CD14-positive monocyte (primary cell): ENCODE data around the gene PLCE1. TPM values are rescaled to one million over a fixed set of nuclear protein-coding genes. Genes with fewer than 3 reads are reported as not detected.
"Not testable (repeated sequence)": the region's sequence is repeated elsewhere in the genome, so short reads cannot be mapped to it uniquely, and the experiment has no call there.

Source experiments
- DNase-seq, 3 donors: peaks; one replicate each; pipeline ENCODE4 v3.0.0-alpha.2; 2011 to 2022
- H2AFZ ChIP-seq: 2 replicates; pipeline ENCODE4 v1.6.0; 2012; ENCODE audit warnings: mild to moderate bottlenecking, low read depth, low read length, inconsistent platforms; ENCODE audit not compliant: insufficient read depth, poor library complexity, severe bottlenecking
- H3K27ac ChIP-seq, 2 donors: 1 replicate in 1 of 2; 2 replicates in 1 of 2; pipeline ENCODE4 v1.5.1; 2012 to 2013; ENCODE audit warnings: low read length in 2 of 2, control low read depth in 1 of 2, inconsistent platforms in 1 of 2, low read depth in 1 of 2, mild to moderate bottlenecking in 1 of 2
- H3K27me3 ChIP-seq, 2 donors: one replicate each; pipeline versions ENCODE4 v1.6.0 to v1.6.1; 2011 to 2013; ENCODE audit warnings: low read length in 2 of 2; ENCODE audit not compliant: control insufficient read depth in 2 of 2, insufficient read depth in 2 of 2
- H3K36me3 ChIP-seq, 2 donors: replicated peaks in 1 of 2; 1 replicate in 1 of 2; 2 replicates in 1 of 2; pipeline versions ENCODE4 v1.5.1 to v1.6.1; 2012 to 2013; ENCODE audit warnings: low read length in 2 of 2, control low read depth in 1 of 2, inconsistent platforms in 1 of 2, mild to moderate bottlenecking in 1 of 2; ENCODE audit not compliant: insufficient read depth in 2 of 2, control insufficient read depth in 1 of 2
- H3K4me1 ChIP-seq, 2 donors: 1 replicate in 1 of 2; 2 replicates in 1 of 2; pipeline versions ENCODE4 v1.5.1 to v1.6.1; 2012 to 2013; ENCODE audit warnings: low read length in 2 of 2, control low read depth in 1 of 2, inconsistent platforms in 1 of 2, mild to moderate bottlenecking in 1 of 2, moderate library complexity in 1 of 2; ENCODE audit not compliant: insufficient read depth in 2 of 2, control insufficient read depth in 1 of 2
- H3K4me2 ChIP-seq: replicated peaks from 2 replicates; pipeline ENCODE3; 2012; ENCODE audit warnings: low read length, moderate library complexity, mild to moderate bottlenecking; ENCODE audit not compliant: poor library complexity, severe bottlenecking; ENCODE audit errors: extremely low read depth
- H3K4me3 ChIP-seq, 3 experiments: fragments of 200-600 bp in 1 of 3; sonication (generic) in 1 of 3; replicated peaks in 1 of 3; 1 replicate in 2 of 3; 2 replicates in 1 of 3; pipeline ENCODE4 v1.5.1; 2011 to 2013; ENCODE audit warnings: low read length in 3 of 3, mild to moderate bottlenecking in 3 of 3, control low read depth in 2 of 3, low read depth in 2 of 3, inconsistent platforms in 1 of 3, moderate library complexity in 1 of 3
- H3K79me2 ChIP-seq: 2 replicates; pipeline ENCODE4 v1.6.0; 2012; ENCODE audit warnings: mild to moderate bottlenecking, control low read depth, inconsistent platforms, low read length, moderate library complexity; ENCODE audit not compliant: insufficient read depth
- H3K9ac ChIP-seq: 2 replicates; pipeline ENCODE4 v1.6.0; 2017; ENCODE audit warnings: low read length, mild to moderate bottlenecking; ENCODE audit not compliant: insufficient read depth, poor library complexity, severe bottlenecking
- H3K9me3 ChIP-seq, 2 donors: replicated peaks in 1 of 2; 1 replicate in 1 of 2; 2 replicates in 1 of 2; pipeline versions ENCODE4 v1.5.1 to v1.6.1; 2012 to 2013; ENCODE audit warnings: low read length in 2 of 2, control low read depth in 1 of 2; ENCODE audit not compliant: control insufficient read depth in 1 of 2, insufficient read depth in 1 of 2
- H4K20me1 ChIP-seq: 2 replicates; pipeline ENCODE4 v1.6.0; 2012; ENCODE audit warnings: mild to moderate bottlenecking, low read length, control low read depth, moderate library complexity; ENCODE audit not compliant: insufficient read depth
- H3K27ac Mint-ChIP-seq, 7 donors: one replicate each; pipeline ENCODE4 v1.8.0; 2020; ENCODE audit warnings: mild to moderate bottlenecking in 7 of 7, mixed read lengths in 7 of 7, moderate library complexity in 6 of 7, inconsistent platforms in 2 of 7
- H3K27me3 Mint-ChIP-seq, 3 donors: one replicate each; pipeline ENCODE4 v1.8.0; 2021 to 2022; ENCODE audit warnings: low read depth in 3 of 3, mild to moderate bottlenecking in 3 of 3, mixed read lengths in 3 of 3, moderate library complexity in 3 of 3, inconsistent platforms in 1 of 3
- H3K36me3 Mint-ChIP-seq, 2 donors: one replicate each; pipeline ENCODE4 v1.8.0; 2020; ENCODE audit warnings: mixed read lengths in 2 of 2, inconsistent platforms in 1 of 2, mild to moderate bottlenecking in 1 of 2
- H3K4me1 Mint-ChIP-seq: one replicate; pipeline ENCODE4 v1.8.0; 2020; ENCODE audit warnings: mild to moderate bottlenecking, mixed read lengths
- H3K4me3 Mint-ChIP-seq, 2 donors: one replicate each; pipeline ENCODE4 v1.8.0; 2020; ENCODE audit warnings: mild to moderate bottlenecking in 2 of 2, mixed read lengths in 2 of 2, moderate library complexity in 1 of 2
- H3K9me3 Mint-ChIP-seq, 7 donors: one replicate each; pipeline ENCODE4 v1.8.0; 2020 to 2022; ENCODE audit warnings: mixed read lengths in 7 of 7, mild to moderate bottlenecking in 6 of 7, moderate library complexity in 6 of 7, inconsistent platforms in 2 of 7
- WGBS: methylation state at CpG from one replicate; pipeline ENCODE4 v1.1.5; 2013; ENCODE audit warnings: missing lambda C conversion rate; ENCODE audit not compliant: insufficient coverage; 5-methylcytosine and 5-hydroxymethylcytosine counted together
- intact Hi-C, 2 donors: fragments of 100-400 bp; cut with micrococcal nuclease; formaldehyde crosslinking; loops; one replicate each; pipeline versions ENCODE4 v1.15.0 to v1.15.1; 2023
- polyA plus RNA-seq, 3 donors: library from polyadenylated mRNA; depleted of rRNA in 1 of 3; unstranded in 2 of 3; stranded (reverse) in 1 of 3; fragments of 300-500 nt in 2 of 3; fragments of >200 nt in 1 of 3; fragmentation: Illumina TruSeq in 2 of 3; gene quantifications; 1 replicate in 2 of 3; 2 replicates in 1 of 3; pipeline ENCODE4 v1.2.3, GENCODE V29; 2012 to 2021
- TF ChIP-seq, protein P1 (sequence below): fragments of 200-600 bp; IDR thresholded peaks from one replicate; pipeline ENCODE4 v1.8.0; 2022; ENCODE audit warnings: antibody characterized with exemption, mild to moderate bottlenecking

PLCE1 gene
- polyA plus RNA-seq, 3 donors: 0.02 TPM; not detected in 1

DNA sequence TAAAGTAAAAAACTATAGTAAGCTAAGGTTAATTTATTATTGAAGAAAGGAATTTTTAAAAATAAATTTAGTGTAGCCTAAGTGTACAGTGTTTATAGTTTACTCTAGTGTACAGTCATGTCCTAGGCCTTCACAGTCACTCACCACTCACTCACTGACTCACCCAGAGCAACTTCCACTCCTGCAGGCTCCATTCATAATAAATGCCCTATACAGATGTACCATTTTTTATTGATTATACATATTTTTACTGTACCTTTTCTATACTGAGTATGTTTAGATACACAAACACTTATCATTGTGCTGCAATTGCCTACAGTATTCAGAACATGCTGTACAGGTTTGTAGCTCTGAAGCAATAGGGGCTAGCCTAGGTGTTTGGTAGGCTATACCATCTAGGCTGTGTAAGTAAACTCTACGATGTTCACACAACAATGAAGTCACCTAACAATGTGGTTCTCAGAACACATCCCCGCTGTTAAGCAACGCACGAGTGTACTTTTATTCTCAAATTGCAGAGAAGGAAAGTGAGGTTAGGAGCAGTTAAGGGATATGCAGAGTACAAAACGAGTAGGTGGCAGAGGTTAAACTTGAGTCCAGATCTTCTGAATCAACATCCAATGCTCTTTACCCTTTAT is 38.9 kb upstream of the PLCE1 start:
- Histone ChIP-seq H3K27ac (no peak overlapping the region), H3K4me3 (no peak overlapping the region), H3K4me2 (no peak overlapping the region), H3K9me3 (no peaks in the 10 kb centered on the region), H3K9ac (no peak overlapping the region), H4K20me1 (no peaks in the 10 kb centered on the region), H3K4me1 (no peaks in the 10 kb centered on the region), H3K79me2 (no peaks in the 10 kb centered on the region), H3K36me3 (no peaks in the 10 kb centered on the region), H2AFZ (no peak overlapping the region), H3K27me3 (no peaks in the 10 kb centered on the region)
- Mint-ChIP-seq H3K27ac (no peak overlapping the region), H3K4me1 (no peaks in the 10 kb centered on the region), H3K4me3 (no peak overlapping the region), H3K36me3 (no peaks in the 10 kb centered on the region), H3K9me3 (peaks cover 0 to 2% (median 1%) of the 10 kb centered on the region in 7 donors), H3K27me3 (peaks cover 0 to 2% (median 1%) of the 10 kb centered on the region in 3 donors)
- no peak for DNase-seq
- no CpG with 5 or more reads among the region's 5 CpGs for WGBS
- TF ChIP-seq, protein P1, sequence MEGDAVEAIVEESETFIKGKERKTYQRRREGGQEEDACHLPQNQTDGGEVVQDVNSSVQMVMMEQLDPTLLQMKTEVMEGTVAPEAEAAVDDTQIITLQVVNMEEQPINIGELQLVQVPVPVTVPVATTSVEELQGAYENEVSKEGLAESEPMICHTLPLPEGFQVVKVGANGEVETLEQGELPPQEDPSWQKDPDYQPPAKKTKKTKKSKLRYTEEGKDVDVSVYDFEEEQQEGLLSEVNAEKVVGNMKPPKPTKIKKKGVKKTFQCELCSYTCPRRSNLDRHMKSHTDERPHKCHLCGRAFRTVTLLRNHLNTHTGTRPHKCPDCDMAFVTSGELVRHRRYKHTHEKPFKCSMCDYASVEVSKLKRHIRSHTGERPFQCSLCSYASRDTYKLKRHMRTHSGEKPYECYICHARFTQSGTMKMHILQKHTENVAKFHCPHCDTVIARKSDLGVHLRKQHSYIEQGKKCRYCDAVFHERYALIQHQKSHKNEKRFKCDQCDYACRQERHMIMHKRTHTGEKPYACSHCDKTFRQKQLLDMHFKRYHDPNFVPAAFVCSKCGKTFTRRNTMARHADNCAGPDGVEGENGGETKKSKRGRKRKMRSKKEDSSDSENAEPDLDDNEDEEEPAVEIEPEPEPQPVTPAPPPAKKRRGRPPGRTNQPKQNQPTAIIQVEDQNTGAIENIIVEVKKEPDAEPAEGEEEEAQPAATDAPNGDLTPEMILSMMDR: no peak
- intact Hi-C loops: no loop called here

DNA sequence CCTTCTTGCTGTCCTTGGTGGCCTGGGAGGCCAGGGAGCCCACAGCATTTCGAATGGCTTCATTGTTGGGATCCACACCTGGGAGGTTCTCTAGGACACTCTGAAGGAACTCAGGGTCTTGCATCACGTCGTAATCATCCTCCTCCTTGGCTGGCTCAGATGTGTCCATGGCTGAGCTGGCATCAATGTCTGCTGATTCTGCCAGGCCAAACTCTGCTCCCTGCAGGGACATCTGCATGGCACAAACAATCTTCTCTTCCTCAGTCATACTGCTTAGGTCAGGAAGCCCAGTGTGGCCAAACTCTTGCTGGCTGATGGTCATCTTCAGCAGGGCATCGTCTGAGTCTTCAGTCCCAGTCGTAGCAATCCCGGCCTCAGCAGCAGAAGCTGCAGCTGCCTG is 34.9 kb upstream of the PLCE1 start:
- Histone ChIP-seq H3K4me1 (no peaks in the 10 kb centered on the region), H3K4me2 (no peak overlapping the region), H3K4me3 (no peak overlapping the region), H2AFZ (no peak overlapping the region), H3K36me3 (no peaks in the 10 kb centered on the region), H3K9me3 (no peaks in the 10 kb centered on the region), H4K20me1 (no peaks in the 10 kb centered on the region), H3K9ac (no peak overlapping the region), H3K27ac (no peak overlapping the region), H3K79me2 (no peaks in the 10 kb centered on the region), H3K27me3 (no peaks in the 10 kb centered on the region)
- intact Hi-C loops: no loop called here
- Mint-ChIP-seq H3K27ac (no peak overlapping the region), H3K36me3 (no peaks in the 10 kb centered on the region), H3K27me3 (peaks cover 0 to 2% (median 1%) of the 10 kb centered on the region in 3 donors), H3K4me3 (no peak overlapping the region), H3K4me1 (no peaks in the 10 kb centered on the region), H3K9me3 (peaks cover 0 to 8% (median 2%) of the 10 kb centered on the region in 7 donors)
- TF ChIP-seq, protein P1: no peak
- 98% methylated on average over 6 of the region's 6 CpGs for WGBS
- DNase-seq: no peak

DNA sequence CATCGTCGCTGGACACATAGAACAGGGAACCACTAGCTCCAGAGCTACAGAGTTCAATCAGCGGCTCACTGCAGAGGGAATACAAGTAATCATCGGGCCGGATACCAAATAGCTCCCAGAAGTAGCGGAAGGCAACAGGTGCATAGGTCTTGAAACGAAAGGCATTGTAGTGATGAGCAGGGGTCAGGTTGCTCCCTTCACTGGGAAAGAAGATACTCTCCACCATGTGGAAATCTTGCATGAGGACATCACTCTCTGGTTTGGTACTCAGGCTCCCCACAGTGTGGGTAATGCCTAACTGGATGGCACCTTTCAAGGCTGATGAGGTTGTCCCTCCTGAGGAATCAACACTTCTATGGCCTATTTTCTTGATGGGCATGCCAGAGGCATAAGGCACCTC is 32.7 kb upstream of the PLCE1 start:
- 91% methylated on average over 7 of the region's 7 CpGs for WGBS
- H3K27ac Mint-ChIP-seq, H3K79me2 ChIP-seq, H3K4me3 Mint-ChIP-seq, H3K27me3 Mint-ChIP-seq, H3K9me3 ChIP-seq, H3K4me2 ChIP-seq, intact Hi-C loops, H3K4me3 ChIP-seq, H3K36me3 Mint-ChIP-seq, H4K20me1 ChIP-seq, H3K36me3 ChIP-seq, H3K27ac ChIP-seq, H3K9me3 Mint-ChIP-seq, DNase-seq, H2AFZ ChIP-seq, H3K4me1 Mint-ChIP-seq, H3K9ac ChIP-seq, H3K4me1 ChIP-seq, H3K27me3 ChIP-seq: not testable (repeated sequence)
